PFSK-1 (cell line): Measurements from ENCODE around the gene NIPBL.

Experiments
- FOXP2 ChIP-seq: optimal IDR thresholded peaks from 2 replicates; pipeline ENCODE3; 2011; ENCODE audit warnings: borderline replicate concordance, control low read depth, inconsistent platforms; ENCODE audit not compliant: insufficient read depth; ENCODE audit errors: extremely low read length, extremely low read depth
- POLR2AphosphoS5 ChIP-seq: IDR thresholded peaks from 2 replicates; pipeline ENCODE4 v1.6.1; 2012; ENCODE audit warnings: low read depth, mild to moderate bottlenecking, control low read depth, low read length, moderate library complexity
- SIN3A ChIP-seq: IDR thresholded peaks from 2 replicates; pipeline ENCODE4 v1.6.1; 2012; ENCODE audit warnings: mild to moderate bottlenecking, low read length, moderate library complexity, borderline replicate concordance; ENCODE audit not compliant: insufficient read depth
- TAF1 ChIP-seq: IDR thresholded peaks from 2 replicates; pipeline ENCODE4 v1.6.1; 2012; ENCODE audit warnings: low read length, control low read depth, borderline replicate concordance; ENCODE audit not compliant: insufficient read depth
- TF ChIP-seq, protein P1 (sequence below), 2 experiments: IDR thresholded peaks; 2 replicates each; pipeline versions ENCODE4 v1.6.1 to v1.8.0; 2011 to 2012; ENCODE audit warnings: low read depth in 2 of 2, low read length in 2 of 2, control low read depth in 1 of 2, inconsistent platforms in 1 of 2, mild to moderate bottlenecking in 1 of 2, moderate library complexity in 1 of 2; ENCODE audit not compliant: insufficient read depth in 1 of 2

NIPBL gene

GRCh38 chr5:37110135-37110534 lies 233.6 kb downstream of the NIPBL start:
- TF ChIP-seq, protein P1, sequence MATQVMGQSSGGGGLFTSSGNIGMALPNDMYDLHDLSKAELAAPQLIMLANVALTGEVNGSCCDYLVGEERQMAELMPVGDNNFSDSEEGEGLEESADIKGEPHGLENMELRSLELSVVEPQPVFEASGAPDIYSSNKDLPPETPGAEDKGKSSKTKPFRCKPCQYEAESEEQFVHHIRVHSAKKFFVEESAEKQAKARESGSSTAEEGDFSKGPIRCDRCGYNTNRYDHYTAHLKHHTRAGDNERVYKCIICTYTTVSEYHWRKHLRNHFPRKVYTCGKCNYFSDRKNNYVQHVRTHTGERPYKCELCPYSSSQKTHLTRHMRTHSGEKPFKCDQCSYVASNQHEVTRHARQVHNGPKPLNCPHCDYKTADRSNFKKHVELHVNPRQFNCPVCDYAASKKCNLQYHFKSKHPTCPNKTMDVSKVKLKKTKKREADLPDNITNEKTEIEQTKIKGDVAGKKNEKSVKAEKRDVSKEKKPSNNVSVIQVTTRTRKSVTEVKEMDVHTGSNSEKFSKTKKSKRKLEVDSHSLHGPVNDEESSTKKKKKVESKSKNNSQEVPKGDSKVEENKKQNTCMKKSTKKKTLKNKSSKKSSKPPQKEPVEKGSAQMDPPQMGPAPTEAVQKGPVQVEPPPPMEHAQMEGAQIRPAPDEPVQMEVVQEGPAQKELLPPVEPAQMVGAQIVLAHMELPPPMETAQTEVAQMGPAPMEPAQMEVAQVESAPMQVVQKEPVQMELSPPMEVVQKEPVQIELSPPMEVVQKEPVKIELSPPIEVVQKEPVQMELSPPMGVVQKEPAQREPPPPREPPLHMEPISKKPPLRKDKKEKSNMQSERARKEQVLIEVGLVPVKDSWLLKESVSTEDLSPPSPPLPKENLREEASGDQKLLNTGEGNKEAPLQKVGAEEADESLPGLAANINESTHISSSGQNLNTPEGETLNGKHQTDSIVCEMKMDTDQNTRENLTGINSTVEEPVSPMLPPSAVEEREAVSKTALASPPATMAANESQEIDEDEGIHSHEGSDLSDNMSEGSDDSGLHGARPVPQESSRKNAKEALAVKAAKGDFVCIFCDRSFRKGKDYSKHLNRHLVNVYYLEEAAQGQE (IDR thresholded peaks at IDR 0.05; ENCODE audit: insufficient read depth in 1 of 2, low read depth in 2 of 2, low read length in 2 of 2) = no peak
- TF ChIP-seq TAF1 (no peak), SIN3A (no peak), POLR2AphosphoS5 (no peak), FOXP2 (no peak)

DNA sequence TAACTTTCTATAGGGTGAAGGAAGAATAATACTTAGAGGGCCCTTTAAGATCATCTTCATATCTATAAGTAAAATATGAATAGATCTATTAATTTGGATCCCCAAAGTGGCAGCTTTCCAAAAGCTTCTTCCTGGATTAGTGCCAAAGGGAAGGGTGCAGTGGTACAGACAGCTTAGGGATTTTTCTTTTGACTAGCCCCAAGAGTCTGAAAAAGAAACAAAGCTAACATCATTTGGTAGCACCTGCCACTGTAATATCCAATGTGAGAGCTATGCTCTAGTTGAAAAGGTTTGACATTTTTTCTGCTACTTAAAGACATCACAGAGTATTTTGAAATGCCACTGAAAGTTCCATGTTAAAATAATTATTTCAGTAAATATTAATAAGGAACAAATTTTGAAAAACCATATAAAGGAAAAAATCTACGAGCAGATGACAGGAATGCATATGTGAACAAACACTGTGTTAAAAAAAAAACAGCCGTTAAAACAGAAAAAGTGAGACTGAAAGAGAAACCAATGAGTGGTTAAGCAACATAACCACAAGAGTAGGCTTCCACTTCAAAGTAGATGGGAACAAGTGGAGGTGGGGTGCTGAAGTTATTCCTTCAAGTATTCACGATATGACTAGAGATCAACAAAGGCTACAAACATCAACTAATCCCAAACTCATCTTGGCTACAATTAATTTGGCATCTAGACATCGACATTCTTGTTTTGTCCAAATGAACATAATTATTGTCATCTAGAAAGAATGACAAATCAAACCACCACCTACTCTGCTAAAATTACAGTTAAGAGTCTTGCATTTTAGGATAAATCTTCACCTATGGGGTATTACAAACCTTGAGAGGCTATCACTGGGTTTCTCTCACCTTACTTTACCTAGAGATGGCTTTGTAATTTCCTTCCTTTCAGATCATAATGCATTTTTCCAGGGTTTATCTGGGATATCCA lies 235.1 kb downstream of the NIPBL start:
- no peak for TF ChIP-seq FOXP2
- TF ChIP-seq TAF1 = no peak
- no peak for TF ChIP-seq POLR2AphosphoS5
- TF ChIP-seq SIN3A = no peak
- TF ChIP-seq, protein P1 (IDR thresholded peaks at IDR 0.05; ENCODE audit: insufficient read depth in 1 of 2, low read depth in 2 of 2, low read length in 2 of 2) = no peak

DNA sequence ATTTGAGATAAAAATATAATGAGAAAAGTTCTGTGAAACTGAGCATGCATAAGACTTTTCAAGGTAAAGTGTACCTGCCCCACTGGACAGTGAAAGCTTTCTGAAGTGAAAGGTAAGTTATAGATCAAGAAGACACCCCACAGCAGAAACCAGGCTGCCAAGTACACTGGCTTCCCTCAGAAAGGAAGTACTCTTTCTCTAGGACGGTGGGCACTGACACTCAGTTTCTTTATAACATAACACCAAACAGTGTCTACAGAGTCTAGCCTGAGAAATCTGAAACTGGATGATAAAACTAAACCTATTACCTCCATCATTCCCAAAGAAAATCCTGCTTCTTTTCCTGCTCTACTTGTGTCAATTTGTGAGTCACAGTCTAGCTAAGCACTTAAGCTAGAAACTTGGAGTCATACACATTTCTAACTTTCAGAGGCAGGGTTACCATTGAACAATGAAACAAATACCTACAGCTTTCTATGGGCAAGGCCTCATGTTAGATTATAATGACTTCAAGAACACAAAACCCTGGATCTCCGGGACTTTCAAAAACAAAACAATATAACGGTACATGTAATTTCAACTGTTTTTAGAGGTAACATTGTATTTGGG lies 235.9 kb downstream of the NIPBL start:
- no peak for TF ChIP-seq POLR2AphosphoS5
- no peak for TF ChIP-seq SIN3A
- TF ChIP-seq TAF1 = no peak
- TF ChIP-seq, protein P1 (IDR thresholded peaks at IDR 0.05; ENCODE audit: insufficient read depth in 1 of 2, low read depth in 2 of 2, low read length in 2 of 2) = no peak
- no peak for TF ChIP-seq FOXP2
